Peyer's patch (tissue), 4 donors: ENCODE results near the gene HSPA1A. TPM values are rescaled to one million over a fixed set of nuclear protein-coding genes. Genes with fewer than 3 reads are reported as not detected.
"Not testable (repeated sequence)": the region's sequence is repeated elsewhere in the genome, so short reads cannot be mapped to it uniquely, and the experiment has no call there.

Experiments
- DNase-seq, 3 donors: peaks; one replicate each; pipeline ENCODE4 v3.0.0-alpha.2; 2017 to 2019
- H3K27ac ChIP-seq, 4 donors: fragments of 200-600 bp; sonication (generic); one replicate each; pipeline ENCODE4 v1.5.1; 2016 to 2019
- H3K27me3 ChIP-seq, 2 donors: fragments of 200-600 bp; sonication (generic); one replicate each; pipeline ENCODE4 v1.5.1; 2019
- H3K36me3 ChIP-seq, 3 donors: fragments of 200-600 bp; sonication (generic); one replicate each; pipeline ENCODE4 v1.5.1; 2016 to 2019
- H3K4me1 ChIP-seq, 4 donors: fragments of 200-600 bp; sonication (generic); one replicate each; pipeline ENCODE4 v1.5.1; 2016 to 2019
- H3K4me3 ChIP-seq, 4 donors: fragments of 200-600 bp; sonication (generic); 1 replicate in 3 of 4; 2 replicates in 1 of 4; pipeline ENCODE4 v1.5.1; 2016 to 2019; ENCODE audit warnings: mild to moderate bottlenecking in 1 of 4
- H3K9me3 ChIP-seq, 4 donors: fragments of 200-600 bp; sonication (generic); one replicate each; pipeline ENCODE4 v1.5.1; 2016 to 2019; ENCODE audit warnings: mild to moderate bottlenecking in 1 of 4
- CTCF ChIP-seq, 6 experiments: fragments of 450-650 bp in 4 of 6; fragments of 200-600 bp in 2 of 6; sonication (generic) in 1 of 6; IDR thresholded peaks; one replicate each; pipeline ENCODE4 v1.5.1; 2017 to 2019; ENCODE audit warnings: antibody characterized with exemption in 6 of 6, mild to moderate bottlenecking in 3 of 6, moderate library complexity in 1 of 6
- POLR2A ChIP-seq, 2 donors: fragments of 450-650 bp; IDR thresholded peaks; one replicate each; pipeline ENCODE4 v1.5.1; 2017; ENCODE audit warnings: antibody characterized with exemption in 2 of 2, mild to moderate bottlenecking in 2 of 2, moderate library complexity in 2 of 2
- total RNA-seq, 4 donors: library from RNA; depleted of rRNA; stranded (reverse); fragments of >200 nt; gene quantifications; one replicate each; pipeline ENCODE4 v1.1.0, GENCODE V29; 2016

HSPA1A gene
- total RNA-seq, 4 donors from 2014 or later, result 38.1 to 123 (median 67.0) TPM

GRCh38 chr6:31847276-31847978 lies 32.1 kb downstream of the HSPA1A start:
- Histone ChIP-seq H3K36me3 (no peaks in the 10 kb centered on the region), H3K4me1 (no peaks in the 10 kb centered on the region), H3K27me3 (no peaks in the 10 kb centered on the region), H3K4me3 (no peak overlapping the region), H3K27ac (no peak overlapping the region), H3K9me3 (no peaks in the 10 kb centered on the region)
- no peak for DNase-seq
- TF ChIP-seq POLR2A (IDR thresholded peaks at IDR 0.05) (no peak), CTCF (IDR thresholded peaks at IDR 0.05) (no peak)

GRCh38 chr6:31850765-31851484 lies 35.6 kb downstream of the HSPA1A start:
- TF ChIP-seq POLR2A (IDR thresholded peaks at IDR 0.05) (no peak), CTCF (IDR thresholded peaks at IDR 0.05) (no peak)
- H3K27me3 ChIP-seq, result no peaks in the 10 kb centered on the region
- DNase-seq, result no peak
- H3K4me1 ChIP-seq, result no peaks in the 10 kb centered on the region
- no peaks in the 10 kb centered on the region for H3K9me3 ChIP-seq
- no peak overlapping the region for H3K27ac ChIP-seq
- H3K4me3 ChIP-seq, result no peak overlapping the region
- no peaks in the 10 kb centered on the region for H3K36me3 ChIP-seq

- TF ChIP-seq CTCF (IDR thresholded peaks at IDR 0.05) (no peak), POLR2A (IDR thresholded peaks at IDR 0.05) (no peak)
- Histone ChIP-seq H3K36me3 (no peaks in the 10 kb centered on the region), H3K27me3 (no peaks in the 10 kb centered on the region), H3K27ac (no peak overlapping the region), H3K4me3 (no peak overlapping the region), H3K9me3 (no peaks in the 10 kb centered on the region), H3K4me1 (no peaks in the 10 kb centered on the region)
- DNase-seq, result no peak
Measured at GRCh38 chr6:31851485-31851832, 36.1 kb downstream of the HSPA1A start.

GRCh38 chr6:31851980-31852718 lies 36.8 kb downstream of the HSPA1A start:
- not testable (repeated sequence) for H3K4me3 ChIP-seq, H3K9me3 ChIP-seq, H3K4me1 ChIP-seq, H3K27me3 ChIP-seq, DNase-seq, H3K36me3 ChIP-seq, H3K27ac ChIP-seq

GRCh38 chr6:31857774-31858173 lies 42.4 kb downstream of the HSPA1A start:
- not testable (repeated sequence) for H3K4me1 ChIP-seq, H3K9me3 ChIP-seq, H3K27me3 ChIP-seq, H3K27ac ChIP-seq, H3K4me3 ChIP-seq, DNase-seq
- H3K36me3 ChIP-seq, result peaks cover 0 to 29% (median 0%) of the 10 kb centered on the region in 3 donors

- no peak for TF ChIP-seq POLR2A (IDR thresholded peaks at IDR 0.05)
- no peak for TF ChIP-seq CTCF (IDR thresholded peaks at IDR 0.05)
- Histone ChIP-seq H3K36me3 (peaks cover 0 to 29% (median 0%) of the 10 kb centered on the region in 3 donors), H3K4me1 (peaks cover 0 to 11% (median 0%) of the 10 kb centered on the region in 4 donors), H3K27me3 (no peaks in the 10 kb centered on the region), H3K4me3 (no peak overlapping the region), H3K9me3 (no peaks in the 10 kb centered on the region), H3K27ac (no peak overlapping the region)
- no peak for DNase-seq
Measured at GRCh38 chr6:31858707-31859106, 43.4 kb downstream of the HSPA1A start.
